OCI-M1 (cell line): ENCODE data around the gene TMTC3.

Source experiments
- DNase-seq: peaks from one replicate; lab custom pipeline; 2025; lab: John Stamatoyannopoulos, UW

The TMTC3 gene

GRCh38 chr12:88227263-88227662 is 85.2 kb downstream of the TMTC3 start:
- peak; percentile 47 for DNase-seq

DNA sequence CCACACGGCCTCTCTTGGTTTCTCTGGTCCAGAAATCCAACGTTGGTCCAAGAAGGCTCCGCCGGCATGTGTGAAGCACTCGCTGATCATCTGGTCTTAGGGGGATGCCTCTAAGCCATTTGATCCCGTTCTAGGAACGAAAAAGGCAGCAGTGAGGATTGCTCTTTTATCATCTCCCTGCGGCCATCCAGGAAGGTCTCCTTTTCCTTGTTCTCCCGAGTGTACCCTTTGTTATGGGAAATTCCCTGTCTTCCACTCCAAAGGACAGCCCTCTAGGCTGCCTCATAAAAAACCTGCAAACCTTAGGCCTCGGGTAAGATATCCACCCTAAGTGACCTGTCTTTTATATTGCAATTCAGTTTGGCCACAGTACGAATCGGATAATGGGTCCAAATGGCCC is 85.8 kb downstream of the TMTC3 start:
- no peak for DNase-seq

- no peak for DNase-seq
Observed at GRCh38 chr12:88228720-88229119, 86.6 kb downstream of the TMTC3 start.

GRCh38 chr12:88230271-88230670 is 88.2 kb downstream of the TMTC3 start:
- no peak for DNase-seq

DNA sequence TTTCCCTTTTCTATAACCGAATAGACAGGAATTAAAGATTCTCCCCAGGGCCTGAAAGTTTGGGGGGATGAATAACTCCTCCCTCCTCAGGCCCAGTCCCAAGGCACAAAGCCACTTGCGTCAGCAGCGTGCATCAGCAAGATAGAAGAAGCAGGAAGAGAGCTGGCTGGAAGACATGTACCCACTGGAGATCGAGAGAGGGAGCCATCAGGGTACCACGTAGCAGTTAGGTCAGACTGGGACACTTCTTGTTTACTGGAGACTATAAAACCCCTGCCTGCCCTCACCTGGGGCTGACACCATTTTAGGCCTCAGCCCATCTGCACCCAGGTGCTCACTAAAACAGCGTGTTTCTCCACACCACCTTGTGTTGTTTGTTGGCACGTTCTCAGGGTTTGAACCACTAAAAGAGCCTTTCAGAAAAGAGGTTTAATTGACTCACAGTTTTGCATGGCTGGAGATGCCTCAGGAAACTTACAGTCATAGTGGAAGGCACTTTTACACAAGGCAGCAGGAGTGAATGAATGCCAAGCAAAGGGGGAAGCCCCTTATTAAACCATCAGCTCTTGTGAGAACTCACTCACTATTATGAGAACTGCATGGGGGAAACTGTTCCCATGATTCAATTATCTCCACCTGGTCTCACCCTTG is 93.2 kb downstream of the TMTC3 start:
- no peak for DNase-seq

DNA sequence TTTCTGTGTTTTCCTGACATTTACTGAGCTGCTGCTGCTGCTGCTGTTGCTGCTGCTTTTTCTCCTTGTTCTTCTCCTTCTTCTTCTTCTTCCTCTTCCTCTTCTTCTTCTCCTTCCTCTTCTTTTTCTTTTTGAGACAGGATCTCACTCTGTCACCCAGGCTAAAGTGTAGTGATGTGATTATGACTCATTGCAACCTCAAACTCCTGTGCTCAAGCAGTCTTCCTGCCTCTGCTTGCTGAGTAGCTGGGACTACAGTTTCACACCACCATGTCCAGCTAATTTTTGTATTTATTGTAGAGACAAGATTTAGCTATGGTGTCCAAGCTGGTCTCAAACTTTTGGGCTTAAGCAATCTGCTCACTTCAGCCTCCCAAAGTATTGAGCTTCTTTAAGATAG is 95.8 kb downstream of the TMTC3 start:
- peak; percentile 58 for DNase-seq

DNA sequence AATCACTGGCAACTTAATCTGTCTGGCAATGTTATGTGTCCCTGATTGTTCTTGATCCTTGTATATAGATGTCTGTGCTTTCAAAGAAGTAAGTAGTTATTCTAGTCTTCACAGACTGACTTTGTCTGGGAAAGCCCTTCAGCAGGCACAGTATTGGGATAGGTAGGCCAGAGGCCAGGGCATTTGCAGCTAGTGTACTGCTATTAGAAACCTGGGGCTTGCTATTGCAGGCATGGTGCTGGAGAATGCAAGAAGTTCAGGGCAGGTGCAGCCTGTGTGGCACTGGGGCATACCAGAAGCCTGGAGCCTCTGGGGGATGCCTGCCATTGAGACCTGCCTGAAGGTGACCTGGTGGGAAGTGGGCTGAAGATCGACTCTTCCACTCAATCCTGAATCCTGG is 96.3 kb downstream of the TMTC3 start:
- no peak for DNase-seq

GRCh38 chr12:88241862-88242570 is 99.9 kb downstream of the TMTC3 start:
- DNase-seq, result peak; percentile 26

- no peak for DNase-seq
Observed at GRCh38 chr12:88242571-88242925, 100.4 kb downstream of the TMTC3 start.

- no peak for DNase-seq
Observed at GRCh38 chr12:88242939-88243338, 100.8 kb downstream of the TMTC3 start.

GRCh38 chr12:88243982-88244381 is 101.9 kb downstream of the TMTC3 start:
- no peak for DNase-seq

GRCh38 chr12:88245905-88246304 is 103.8 kb downstream of the TMTC3 start:
- no peak for DNase-seq

DNA sequence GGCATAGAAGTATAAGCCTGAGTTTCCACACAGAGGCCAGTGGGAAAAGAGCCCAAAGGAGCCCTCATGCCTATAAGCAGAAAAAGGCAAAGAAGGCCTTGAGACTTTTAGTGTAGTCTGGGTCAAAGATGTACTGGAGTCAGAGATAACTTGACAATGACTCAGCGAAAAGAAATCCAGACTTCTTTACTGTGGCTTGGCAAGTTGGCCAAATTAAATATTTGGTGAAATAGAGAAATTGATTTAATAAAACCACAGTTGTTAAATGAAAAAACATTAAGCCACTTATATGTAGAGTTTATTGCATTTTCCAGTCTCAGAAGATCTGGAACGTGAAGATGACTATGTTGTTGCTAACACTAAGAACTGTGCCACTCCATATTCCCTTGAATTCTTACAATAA is 105.1 kb downstream of the TMTC3 start:
- DNase-seq, result peak; percentile 64

DNA sequence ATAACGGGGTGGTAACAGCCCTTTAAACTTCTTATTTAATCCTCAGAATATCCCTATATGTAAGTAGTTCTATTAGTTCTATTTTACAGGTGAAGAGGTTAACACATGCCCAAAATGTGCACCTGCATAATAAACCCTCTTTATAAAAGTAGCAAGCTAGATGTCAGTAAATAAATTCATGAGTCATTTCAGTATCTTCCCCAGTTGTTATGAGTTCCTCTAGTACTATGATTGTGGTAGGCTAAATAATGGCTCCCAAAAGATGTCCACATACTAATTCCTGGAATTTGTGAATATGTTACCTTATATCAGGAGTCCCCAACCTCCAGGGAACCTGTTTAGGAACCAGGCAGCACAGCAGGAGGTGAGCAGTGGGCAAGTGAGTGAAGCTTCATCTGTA is 106.5 kb downstream of the TMTC3 start:
- DNase-seq, result no peak
